Stimulated activated CD4-positive, alpha-beta T cell treated with anti-CD3 and anti-CD28 coated beads, Interleukin-4, amount 100 ng/mL, for 48 hours (primary cell): Measurements from ENCODE around the gene TMEM14A.

Experiments used
- DNase-seq, 2 donors: peaks; one replicate each; pipeline ENCODE4 v3.0.0-alpha.2; 2020; ENCODE audit warnings: low read depth in 2 of 2

TMEM14A gene

GRCh38 chr6:52735071-52735470 is 64.2 kb downstream of the TMEM14A start:
- no peak for DNase-seq

GRCh38 chr6:52736145-52736544 is 65.2 kb downstream of the TMEM14A start:
- no peak for DNase-seq
